ENCODE data around the gene DBH. TPM values are rescaled to one million over a fixed set of nuclear protein-coding genes. Genes with fewer than 3 reads are reported as not detected.

Gene DBH
- total and polyA plus RNA-seq, 2 donors (not counting 1 experiment from before 2014, with no cell fraction given) = not detected

DNA sequence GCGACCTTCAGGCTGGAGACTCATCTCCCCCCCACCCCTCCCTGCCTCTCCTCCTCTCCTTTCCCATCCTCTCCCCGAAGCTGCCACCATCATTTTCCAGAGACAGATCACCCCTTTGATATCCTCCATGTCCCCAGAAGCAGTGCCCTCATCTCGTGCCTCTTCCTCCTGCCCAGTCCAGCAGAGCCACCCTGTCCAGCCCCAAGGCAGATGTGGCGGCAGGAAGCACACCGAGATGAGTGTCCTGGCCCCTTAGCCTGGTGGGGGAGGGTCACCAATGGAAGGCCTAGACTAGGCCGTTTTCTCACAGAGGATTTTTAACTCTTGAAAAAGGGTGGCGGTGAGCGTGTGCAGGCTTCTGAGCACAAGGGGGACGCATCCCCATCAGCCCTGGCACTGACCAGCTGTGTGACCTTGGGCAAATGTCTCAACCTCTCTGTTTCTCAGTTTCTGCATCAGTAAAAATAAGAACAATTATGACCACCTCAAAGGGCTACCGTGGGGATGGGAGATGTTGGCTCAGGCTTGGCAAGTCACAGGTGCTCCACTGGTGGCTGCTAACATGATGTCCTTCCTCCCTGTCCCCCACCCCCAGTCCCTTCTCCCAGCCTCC, 53.1 kb downstream of the DBH start:
- Histone ChIP-seq H3K9ac (ENCODE audit: low read length) (no peak overlapping the region), H3K4me1 (ENCODE audit: control insufficient read depth in 2 of 2, insufficient read depth in 2 of 2, low read length in 2 of 2) (no peaks in the 10 kb centered on the region), H3K27me3 (replicated peaks in 1 of 4; ENCODE audit: control extremely low read depth in 1 of 4, control insufficient read depth in 3 of 4, insufficient read depth in 4 of 4, low read length in 3 of 4) (peaks cover 0 to 3% (median 0%) of the 10 kb centered on the region in 4 experiments), H3K4me3 (ENCODE audit: control extremely low read depth in 1 of 5, extremely low read depth in 1 of 5, insufficient read depth in 1 of 5, low read depth in 2 of 5, low read length in 4 of 5) (no peak overlapping the region), H3K4me2 (replicated peaks; ENCODE audit: low read depth, low read length, poor library complexity, severe bottlenecking) (no peak overlapping the region), H3K27ac (ENCODE audit: low read length in 2 of 2) (no peak overlapping the region), H3K36me3 (replicated peaks in 1 of 2; ENCODE audit: control extremely low read depth in 1 of 2, control insufficient read depth in 1 of 2, extremely low read depth in 1 of 2, insufficient read depth in 2 of 2, low read length in 1 of 2) (no peaks in the 10 kb centered on the region), H2AFZ (ENCODE audit: insufficient read depth, low read depth, low read length, poor library complexity, severe bottlenecking) (no peak overlapping the region), H3K79me2 (ENCODE audit: control insufficient read depth, insufficient read depth, low read length) (no peaks in the 10 kb centered on the region), H4K20me1 (ENCODE audit: control insufficient read depth, insufficient read depth, low read length, poor library complexity, severe bottlenecking) (no peaks in the 10 kb centered on the region), H3K9me3 (ENCODE audit: control extremely low read depth in 1 of 3, control insufficient read depth in 2 of 3, insufficient read depth in 1 of 3, low read length in 2 of 3) (peaks cover 0 to 5% (median 0%) of the 10 kb centered on the region in 3 donors)
- H3K27me3 Mint-ChIP-seq = peaks cover 10% of the 10 kb centered on the region
- TF ChIP-seq EZH2 (IDR thresholded peaks at IDR 0.05; ENCODE audit: borderline replicate concordance, insufficient read depth, low read depth, low read length, poor library complexity, severe bottlenecking) = no peak
- TF ChIP-seq, protein P1, sequence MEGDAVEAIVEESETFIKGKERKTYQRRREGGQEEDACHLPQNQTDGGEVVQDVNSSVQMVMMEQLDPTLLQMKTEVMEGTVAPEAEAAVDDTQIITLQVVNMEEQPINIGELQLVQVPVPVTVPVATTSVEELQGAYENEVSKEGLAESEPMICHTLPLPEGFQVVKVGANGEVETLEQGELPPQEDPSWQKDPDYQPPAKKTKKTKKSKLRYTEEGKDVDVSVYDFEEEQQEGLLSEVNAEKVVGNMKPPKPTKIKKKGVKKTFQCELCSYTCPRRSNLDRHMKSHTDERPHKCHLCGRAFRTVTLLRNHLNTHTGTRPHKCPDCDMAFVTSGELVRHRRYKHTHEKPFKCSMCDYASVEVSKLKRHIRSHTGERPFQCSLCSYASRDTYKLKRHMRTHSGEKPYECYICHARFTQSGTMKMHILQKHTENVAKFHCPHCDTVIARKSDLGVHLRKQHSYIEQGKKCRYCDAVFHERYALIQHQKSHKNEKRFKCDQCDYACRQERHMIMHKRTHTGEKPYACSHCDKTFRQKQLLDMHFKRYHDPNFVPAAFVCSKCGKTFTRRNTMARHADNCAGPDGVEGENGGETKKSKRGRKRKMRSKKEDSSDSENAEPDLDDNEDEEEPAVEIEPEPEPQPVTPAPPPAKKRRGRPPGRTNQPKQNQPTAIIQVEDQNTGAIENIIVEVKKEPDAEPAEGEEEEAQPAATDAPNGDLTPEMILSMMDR (IDR thresholded peaks at IDR 0.05) = no peak
- ChIA-PET POLR2A (no interaction called here), CTCF (no interaction called here)
- intact Hi-C loops (cut with micrococcal nuclease) = no loop called here
- ATAC-seq (ENCODE audit: low read depth) = no peak
- DNase-seq = no peak
- no peak overlapping the region for H3K4me3 Mint-ChIP-seq
- H3K4me1 Mint-ChIP-seq = no peaks in the 10 kb centered on the region
- WGBS (ENCODE audit: insufficient coverage) = 84% methylated on average over 9 of the region's 10 CpGs
- no peaks in the 10 kb centered on the region for H3K9me3 Mint-ChIP-seq (ENCODE audit: insufficient read depth)
- no peak overlapping the region for H3K27ac Mint-ChIP-seq

- H3K4me1 ChIP-seq (ENCODE audit: control insufficient read depth in 2 of 2, insufficient read depth in 2 of 2, low read length in 2 of 2) = no peaks in the 10 kb centered on the region
- intact Hi-C loops (cut with micrococcal nuclease) = no loop called here
- H3K36me3 ChIP-seq (replicated peaks in 1 of 2; ENCODE audit: control extremely low read depth in 1 of 2, control insufficient read depth in 1 of 2, extremely low read depth in 1 of 2, insufficient read depth in 2 of 2, low read length in 1 of 2) = no peaks in the 10 kb centered on the region
- no peak overlapping the region for H3K4me3 ChIP-seq (ENCODE audit: control extremely low read depth in 1 of 5, extremely low read depth in 1 of 5, insufficient read depth in 1 of 5, low read depth in 2 of 5, low read length in 4 of 5)
- no peak overlapping the region for H2AFZ ChIP-seq (ENCODE audit: insufficient read depth, low read depth, low read length, poor library complexity, severe bottlenecking)
- no peak overlapping the region for H3K9ac ChIP-seq (ENCODE audit: low read length)
- ATAC-seq (ENCODE audit: low read depth) = no peak
- no peak overlapping the region for H3K4me2 ChIP-seq (replicated peaks; ENCODE audit: low read depth, low read length, poor library complexity, severe bottlenecking)
- peaks cover 12% of the 10 kb centered on the region for H3K27me3 Mint-ChIP-seq
- no peak overlapping the region for H3K27ac ChIP-seq (ENCODE audit: low read length in 2 of 2)
- WGBS (ENCODE audit: insufficient coverage) = 85% methylated on average over 11 of the region's 11 CpGs
- no peaks in the 10 kb centered on the region for H4K20me1 ChIP-seq (ENCODE audit: control insufficient read depth, insufficient read depth, low read length, poor library complexity, severe bottlenecking)
- peaks cover 0 to 4% (median 0%) of the 10 kb centered on the region in 4 experiments for H3K27me3 ChIP-seq (replicated peaks in 1 of 4; ENCODE audit: control extremely low read depth in 1 of 4, control insufficient read depth in 3 of 4, insufficient read depth in 4 of 4, low read length in 3 of 4)
- H3K27ac Mint-ChIP-seq = no peak overlapping the region
- no peaks in the 10 kb centered on the region for H3K79me2 ChIP-seq (ENCODE audit: control insufficient read depth, insufficient read depth, low read length)
- H3K4me3 Mint-ChIP-seq = no peak overlapping the region
- no peaks in the 10 kb centered on the region for H3K9me3 Mint-ChIP-seq (ENCODE audit: insufficient read depth)
- POLR2A ChIA-PET = no interaction called here
- CTCF ChIA-PET = no interaction called here
- peaks cover 0 to 5% (median 0%) of the 10 kb centered on the region in 3 donors for H3K9me3 ChIP-seq (ENCODE audit: control extremely low read depth in 1 of 3, control insufficient read depth in 2 of 3, insufficient read depth in 1 of 3, low read length in 2 of 3)
- H3K4me1 Mint-ChIP-seq = no peaks in the 10 kb centered on the region
- DNase-seq = no peak
- TF ChIP-seq EZH2 (IDR thresholded peaks at IDR 0.05; ENCODE audit: borderline replicate concordance, insufficient read depth, low read depth, low read length, poor library complexity, severe bottlenecking) = no peak
- TF ChIP-seq, protein P1 (IDR thresholded peaks at IDR 0.05) = no peak
These were observed 54.0 kb downstream of the DBH start for GRCh38 chr9:133690081-133690561.
